HL-60 (cell line): Measurements from ENCODE around the gene LRRIQ4.

Experiments
- CTCF ChIP-seq: IDR thresholded peaks from one replicate; pipeline ENCODE4 v1.5.1; 2011; ENCODE audit warnings: low read length, control low read depth, inconsistent platforms; ENCODE audit not compliant: insufficient read depth
- POLR2AphosphoS5 ChIP-seq: IDR thresholded peaks from 2 replicates; pipeline ENCODE4 v1.6.1; 2012; ENCODE audit warnings: low read depth
- REST ChIP-seq: IDR thresholded peaks from 2 replicates; pipeline ENCODE4 v1.6.1; 2012; ENCODE audit warnings: low read depth; ENCODE audit not compliant: insufficient replicate concordance

- no peak for TF ChIP-seq POLR2AphosphoS5
- no peak for TF ChIP-seq CTCF
- TF ChIP-seq REST: no peak
These were observed 15.0 kb downstream of the LRRIQ4 start for GRCh38 chr3:169827712-169828111.
